ENCODE data around the gene TALDO1.

DNA sequence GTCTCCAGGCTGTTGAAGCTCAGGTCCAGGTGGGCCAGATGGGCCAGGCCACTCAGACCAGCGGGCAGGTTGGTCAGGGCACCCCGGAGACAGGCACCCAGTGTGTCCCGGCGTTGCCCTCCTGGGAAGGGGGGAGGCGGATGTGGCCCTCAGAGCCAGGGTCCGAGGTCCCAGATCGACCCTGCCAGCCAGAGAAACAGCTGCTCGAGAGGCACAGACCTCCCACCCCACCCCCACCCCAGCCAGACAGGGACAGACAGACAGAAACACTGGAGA, 56.1 kb downstream of the TALDO1 start:
- no peak for TF ChIP-seq POLR2A (IDR thresholded peaks at IDR 0.05)
- TF ChIP-seq, protein P1, sequence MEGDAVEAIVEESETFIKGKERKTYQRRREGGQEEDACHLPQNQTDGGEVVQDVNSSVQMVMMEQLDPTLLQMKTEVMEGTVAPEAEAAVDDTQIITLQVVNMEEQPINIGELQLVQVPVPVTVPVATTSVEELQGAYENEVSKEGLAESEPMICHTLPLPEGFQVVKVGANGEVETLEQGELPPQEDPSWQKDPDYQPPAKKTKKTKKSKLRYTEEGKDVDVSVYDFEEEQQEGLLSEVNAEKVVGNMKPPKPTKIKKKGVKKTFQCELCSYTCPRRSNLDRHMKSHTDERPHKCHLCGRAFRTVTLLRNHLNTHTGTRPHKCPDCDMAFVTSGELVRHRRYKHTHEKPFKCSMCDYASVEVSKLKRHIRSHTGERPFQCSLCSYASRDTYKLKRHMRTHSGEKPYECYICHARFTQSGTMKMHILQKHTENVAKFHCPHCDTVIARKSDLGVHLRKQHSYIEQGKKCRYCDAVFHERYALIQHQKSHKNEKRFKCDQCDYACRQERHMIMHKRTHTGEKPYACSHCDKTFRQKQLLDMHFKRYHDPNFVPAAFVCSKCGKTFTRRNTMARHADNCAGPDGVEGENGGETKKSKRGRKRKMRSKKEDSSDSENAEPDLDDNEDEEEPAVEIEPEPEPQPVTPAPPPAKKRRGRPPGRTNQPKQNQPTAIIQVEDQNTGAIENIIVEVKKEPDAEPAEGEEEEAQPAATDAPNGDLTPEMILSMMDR (IDR thresholded peaks at IDR 0.05) = no peak
